RCC 7860 (cell line): ENCODE results near the gene NECTIN1.

ENCODE experiments used
- DNase-seq: peaks from one replicate; pipeline ENCODE4 v3.0.0-alpha.2; 2015; ENCODE audit warnings: low spot score
- FAIRE-seq: peaks from 2 replicates; lab custom pipeline; 2012; peaks lifted over from hg19 to GRCh38; lab: Jason Lieb, UNC

Gene NECTIN1

GRCh38 chr11:119728651-119729580 lies at the start of gene NECTIN1:
Gene NECTIN1 (minus strand): TSS chr11:119729200. CDS start chr11:119728553, 647 bp downstream.
- peak; percentile 59 for DNase-seq
- FAIRE-seq = no peak

GRCh38 chr11:119778391-119779194 lies 49.6 kb upstream of the NECTIN1 start:
- DNase-seq (no peak), FAIRE-seq (no peak)

- no peak for DNase-seq
- FAIRE-seq = no peak
These were observed 48.9 kb upstream of the NECTIN1 start for GRCh38 chr11:119777940-119778339.

- DNase-seq (no peak), FAIRE-seq (no peak)
These were observed 47.7 kb upstream of the NECTIN1 start for GRCh38 chr11:119776651-119777050.

GRCh38 chr11:119776031-119776636 lies 47.1 kb upstream of the NECTIN1 start:
- no peak for FAIRE-seq
- no peak for DNase-seq

GRCh38 chr11:119774172-119774763 lies 45.3 kb upstream of the NECTIN1 start:
- DNase-seq = no peak
- FAIRE-seq = no peak

GRCh38 chr11:119772641-119773415 lies 43.8 kb upstream of the NECTIN1 start:
- no peak for FAIRE-seq

GRCh38 chr11:119772076-119772475 lies 43.1 kb upstream of the NECTIN1 start:
- no peak for DNase-seq
- no peak for FAIRE-seq

More at GRCh38 chr11:119772641-119773415, 43.8 kb upstream of the NECTIN1 start:
- DNase-seq = no peak

GRCh38 chr11:119771172-119771770 lies 42.3 kb upstream of the NECTIN1 start:
- no peak for FAIRE-seq
- no peak for DNase-seq

- FAIRE-seq (no peak), DNase-seq (no peak)
These were observed 36.6 kb upstream of the NECTIN1 start for GRCh38 chr11:119765628-119766027.

GRCh38 chr11:119764108-119764868 lies 35.3 kb upstream of the NECTIN1 start:
- DNase-seq = no peak
- no peak for FAIRE-seq

- FAIRE-seq = no peak
These were observed 34.2 kb upstream of the NECTIN1 start for GRCh38 chr11:119763071-119763728.

GRCh38 chr11:119759747-119760412 lies 30.9 kb upstream of the NECTIN1 start:
- FAIRE-seq (no peak), DNase-seq (no peak)

More at GRCh38 chr11:119763071-119763728, 34.2 kb upstream of the NECTIN1 start:
- no peak for DNase-seq

- DNase-seq = peak; percentile 28
- no peak for FAIRE-seq
These were observed 30.3 kb upstream of the NECTIN1 start for GRCh38 chr11:119759324-119759723.

GRCh38 chr11:119758291-119758690 lies 29.3 kb upstream of the NECTIN1 start:
- DNase-seq (no peak), FAIRE-seq (no peak)

GRCh38 chr11:119757378-119757777 lies 28.4 kb upstream of the NECTIN1 start:
- FAIRE-seq = no peak
- DNase-seq = no peak

GRCh38 chr11:119756169-119756865 lies 27.3 kb upstream of the NECTIN1 start:
- FAIRE-seq (no peak), DNase-seq (no peak)
